AML-193 (cell line): Measurements from ENCODE around the gene RHEB.

ENCODE experiments used
- DNase-seq, 2 experiments: peaks; one replicate each; lab custom pipeline; 2025; lab: John Stamatoyannopoulos, UW

Gene RHEB

DNA sequence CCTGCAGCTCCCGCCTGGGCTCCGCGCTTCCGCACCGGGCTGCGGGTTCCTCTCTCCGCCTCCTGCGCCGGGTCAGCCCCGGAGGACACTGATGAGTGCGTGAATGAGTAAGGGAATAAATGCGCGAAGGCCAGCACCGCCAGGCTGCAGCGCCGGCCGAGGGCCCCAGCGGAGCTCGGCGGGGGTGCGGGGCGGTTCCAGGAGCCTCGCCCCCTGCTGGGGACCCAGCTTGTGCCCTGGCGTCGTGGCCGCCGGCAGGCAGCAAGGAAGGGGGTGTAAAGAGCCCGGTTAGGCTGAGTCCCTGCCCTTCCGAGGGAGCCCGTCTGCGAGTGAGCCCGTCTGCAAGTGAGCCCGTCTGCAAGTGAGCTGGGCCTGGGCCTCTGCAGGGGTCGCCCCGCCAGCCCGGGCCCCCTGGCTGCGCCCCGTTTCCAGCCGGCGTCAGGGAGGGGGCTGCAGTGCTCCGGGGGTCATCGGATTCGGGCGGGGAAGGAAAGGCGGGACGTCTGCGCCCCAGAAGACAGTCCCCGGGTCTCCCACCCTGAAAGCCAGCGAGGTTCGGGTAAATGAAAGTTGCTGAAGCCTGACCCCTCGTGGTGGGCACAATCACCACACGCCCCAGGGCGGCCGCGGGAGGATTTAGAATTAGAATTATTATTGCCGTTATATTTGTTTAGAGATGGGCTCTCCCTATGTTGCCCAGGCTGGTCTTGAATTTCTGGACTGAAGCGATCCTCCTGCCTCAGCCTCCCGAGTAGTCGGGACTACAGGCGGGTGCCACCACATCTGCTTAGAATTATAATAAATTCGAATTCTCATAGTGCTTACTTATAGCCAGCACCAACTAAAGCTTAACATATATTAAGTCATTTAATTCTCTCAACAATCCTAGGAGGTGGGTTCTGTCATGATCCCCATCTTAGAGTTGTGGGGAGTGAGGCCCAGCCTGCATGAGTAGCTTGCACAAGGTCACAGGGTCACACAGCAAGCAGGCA, 71.1 kb downstream of the RHEB start:
- peak; percentile 42 to 50 for DNase-seq

DNA sequence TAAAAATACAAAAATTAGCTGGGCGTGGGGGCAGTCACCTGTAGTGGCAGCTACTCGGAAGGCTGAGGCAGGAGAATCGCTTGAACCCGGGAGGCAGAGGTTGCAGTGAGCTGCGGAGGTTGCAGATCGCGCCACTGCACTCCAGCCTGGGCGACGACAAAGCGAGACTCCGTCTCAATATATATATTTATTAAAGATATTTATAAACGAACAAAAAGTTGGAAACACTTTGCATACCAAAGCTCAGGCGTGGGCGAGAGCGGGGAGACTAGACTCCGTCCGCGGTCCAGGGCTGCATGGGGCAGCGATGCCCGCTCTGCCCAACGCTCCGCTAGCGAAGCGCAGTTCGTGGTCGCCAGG, 71.8 kb downstream of the RHEB start:
- no peak for DNase-seq

GRCh38 chr7:151447312-151447711, 72.4 kb downstream of the RHEB start:
- no peak for DNase-seq

- DNase-seq, result no peak
These were observed 73.3 kb downstream of the RHEB start for GRCh38 chr7:151446412-151446811.

DNA sequence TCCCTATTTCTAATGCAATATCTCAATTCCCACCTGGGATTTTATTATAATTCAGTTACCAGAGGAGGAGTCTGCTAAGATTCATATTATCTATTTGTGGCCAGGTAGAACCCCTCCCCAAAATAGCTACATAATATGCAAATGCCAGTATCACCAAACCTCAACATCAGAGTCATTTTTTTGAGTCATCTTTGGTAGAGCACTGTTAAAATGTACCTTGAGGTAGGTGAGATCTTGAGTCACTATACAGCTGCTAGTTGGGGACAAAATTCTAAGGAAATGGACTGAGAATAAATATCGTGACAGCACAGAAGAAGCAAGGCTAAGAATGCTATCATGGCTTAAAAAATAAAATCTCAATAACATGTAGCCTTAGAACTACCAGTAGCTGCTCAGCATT, 75.1 kb downstream of the RHEB start:
- DNase-seq, result no peak

- no peak for DNase-seq
These were observed 76.8 kb downstream of the RHEB start for GRCh38 chr7:151442776-151443496.

DNA sequence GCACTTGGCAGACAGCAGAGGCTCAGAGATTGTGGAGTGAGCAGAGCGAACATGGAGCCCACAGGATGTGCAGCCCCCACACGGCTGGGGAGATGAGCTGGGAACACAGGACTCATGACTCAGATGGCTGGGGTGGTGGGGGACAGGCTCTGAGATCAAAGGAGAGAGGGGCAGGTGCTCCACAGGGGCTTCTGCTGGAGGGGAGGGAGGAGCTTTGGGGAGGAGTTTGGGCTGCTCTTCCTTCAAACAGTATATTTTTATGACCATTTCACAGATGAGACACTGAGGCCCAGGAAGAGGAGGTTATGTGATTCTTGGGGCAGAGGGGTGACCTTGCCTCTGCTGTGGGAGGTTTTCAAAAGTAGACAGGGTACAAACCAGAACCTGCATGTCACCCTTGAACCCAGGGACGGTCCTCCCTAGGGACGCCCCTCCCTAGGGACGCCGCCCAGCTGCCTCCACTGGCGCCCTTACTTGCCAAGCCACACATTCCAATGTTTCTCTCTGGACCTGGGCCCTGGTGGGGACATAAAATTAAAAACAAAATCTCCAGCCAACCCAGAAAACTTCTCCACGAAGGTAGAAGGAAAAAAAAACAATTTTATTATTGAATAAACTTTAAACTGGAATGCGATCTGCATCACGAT, 78.8 kb downstream of the RHEB start:
- no peak for DNase-seq

DNA sequence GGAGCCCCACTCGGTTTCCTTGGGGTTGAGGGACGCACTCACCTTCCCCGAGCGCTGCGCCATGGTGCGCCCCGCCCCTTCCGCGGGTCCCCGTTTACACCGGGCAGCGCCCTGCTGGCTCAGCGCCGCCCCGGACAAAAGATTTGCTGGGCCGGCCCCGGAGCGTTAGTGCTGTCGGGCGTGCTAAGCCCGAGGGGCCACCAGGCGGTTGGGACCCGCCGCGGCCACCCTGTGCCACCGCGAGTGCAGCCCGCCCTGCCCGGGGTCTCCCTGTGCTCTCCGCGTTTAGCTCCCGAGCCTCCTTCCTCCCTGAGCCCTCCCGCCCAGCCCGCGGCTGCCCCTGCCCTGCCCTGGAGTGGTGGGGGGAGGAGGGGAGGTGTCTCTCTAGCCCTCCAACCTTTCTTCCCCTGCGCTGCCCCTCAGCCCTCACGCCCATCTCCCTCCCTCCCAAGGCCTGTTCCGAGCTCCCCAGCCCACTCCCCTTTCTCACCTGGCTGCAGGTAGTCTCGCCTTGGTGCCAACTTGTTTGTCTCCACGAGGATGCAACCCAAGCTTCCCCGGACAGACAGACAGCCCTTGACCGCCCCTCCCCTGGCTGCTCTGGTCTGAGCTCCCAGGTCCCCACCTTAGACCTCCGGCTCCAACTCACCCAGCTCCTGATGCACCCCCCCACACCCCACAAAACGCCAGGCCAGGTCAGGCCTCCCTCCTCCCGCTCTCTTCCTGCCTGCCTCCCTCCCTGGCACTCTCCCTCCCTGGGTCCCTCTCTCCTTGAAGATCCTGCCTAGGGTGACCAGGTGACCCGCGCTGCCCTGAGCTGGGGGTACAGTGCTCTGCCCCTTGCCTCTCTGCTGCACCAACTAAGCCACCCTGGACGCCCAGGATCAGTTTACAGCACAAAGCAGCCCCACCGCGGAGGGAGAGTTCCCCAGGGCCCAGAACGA, 79.6 kb downstream of the RHEB start, which contains the start of gene CRYGN:
Gene CRYGN, minus strand, starts transcription at position 287 of the 944 bp plus-strand sequence. Its CDS starts 224 bp downstream, at position 63.
- DNase-seq, result no peak

- DNase-seq, result no peak
These were observed 80.7 kb downstream of the RHEB start for GRCh38 chr7:151438864-151439601.

- DNase-seq, result no peak
These were observed 81.7 kb downstream of the RHEB start for GRCh38 chr7:151437866-151438516.

DNA sequence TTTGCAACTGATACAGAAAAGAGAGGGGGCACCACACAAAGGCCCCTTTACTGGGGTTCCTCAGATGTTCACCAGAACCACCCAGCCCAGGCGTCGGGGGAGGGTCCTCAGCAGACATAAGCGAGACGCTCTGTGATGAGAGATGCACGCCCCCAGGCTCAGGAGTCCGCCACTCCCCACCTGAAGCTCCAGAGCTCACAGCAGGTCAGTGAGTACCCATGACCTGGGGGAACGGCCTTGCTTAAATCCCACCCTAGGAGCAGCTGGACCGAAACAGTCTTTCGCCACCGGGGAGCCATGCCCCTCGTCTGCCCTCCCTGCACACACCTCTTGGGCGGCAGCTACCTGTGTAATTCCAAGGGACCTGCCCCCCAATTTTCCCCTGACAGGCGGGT, 82.5 kb downstream of the RHEB start:
- DNase-seq, result no peak

DNA sequence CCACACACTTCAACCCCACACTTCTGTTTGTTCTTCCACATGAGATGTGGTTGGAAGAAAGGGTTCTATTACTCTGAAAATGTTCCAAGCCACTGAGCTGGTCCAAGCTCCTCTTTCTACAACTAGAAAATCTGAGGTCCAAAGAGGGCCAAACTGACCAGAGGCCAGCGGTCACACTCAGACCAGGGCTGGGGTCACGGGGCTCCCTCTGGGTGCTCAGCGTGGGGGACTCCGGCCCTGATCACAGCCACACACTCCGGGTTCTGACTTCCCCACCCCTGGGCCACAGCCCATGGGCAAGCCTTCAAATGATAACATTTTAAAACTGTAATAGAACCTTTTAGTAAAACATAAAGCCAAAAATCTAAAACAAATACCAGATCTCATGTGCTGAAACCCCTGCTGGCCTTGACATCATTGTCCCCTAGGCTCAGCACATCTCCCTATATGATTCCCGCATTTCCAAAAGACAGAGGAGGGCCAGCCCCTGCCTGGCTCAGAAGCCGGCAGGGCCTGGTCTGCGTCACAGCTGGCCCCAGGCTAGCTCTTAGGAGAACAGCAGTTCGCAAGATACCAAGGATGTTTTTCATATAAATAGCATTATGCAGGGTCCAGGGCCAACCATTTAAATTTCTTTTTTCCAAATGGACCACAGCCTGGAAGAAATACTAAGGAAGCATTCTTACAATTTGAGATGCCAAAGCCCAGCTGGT, 83.1 kb downstream of the RHEB start:
- DNase-seq, result no peak

GRCh38 chr7:151435971-151436370, 83.7 kb downstream of the RHEB start:
- no peak for DNase-seq

DNA sequence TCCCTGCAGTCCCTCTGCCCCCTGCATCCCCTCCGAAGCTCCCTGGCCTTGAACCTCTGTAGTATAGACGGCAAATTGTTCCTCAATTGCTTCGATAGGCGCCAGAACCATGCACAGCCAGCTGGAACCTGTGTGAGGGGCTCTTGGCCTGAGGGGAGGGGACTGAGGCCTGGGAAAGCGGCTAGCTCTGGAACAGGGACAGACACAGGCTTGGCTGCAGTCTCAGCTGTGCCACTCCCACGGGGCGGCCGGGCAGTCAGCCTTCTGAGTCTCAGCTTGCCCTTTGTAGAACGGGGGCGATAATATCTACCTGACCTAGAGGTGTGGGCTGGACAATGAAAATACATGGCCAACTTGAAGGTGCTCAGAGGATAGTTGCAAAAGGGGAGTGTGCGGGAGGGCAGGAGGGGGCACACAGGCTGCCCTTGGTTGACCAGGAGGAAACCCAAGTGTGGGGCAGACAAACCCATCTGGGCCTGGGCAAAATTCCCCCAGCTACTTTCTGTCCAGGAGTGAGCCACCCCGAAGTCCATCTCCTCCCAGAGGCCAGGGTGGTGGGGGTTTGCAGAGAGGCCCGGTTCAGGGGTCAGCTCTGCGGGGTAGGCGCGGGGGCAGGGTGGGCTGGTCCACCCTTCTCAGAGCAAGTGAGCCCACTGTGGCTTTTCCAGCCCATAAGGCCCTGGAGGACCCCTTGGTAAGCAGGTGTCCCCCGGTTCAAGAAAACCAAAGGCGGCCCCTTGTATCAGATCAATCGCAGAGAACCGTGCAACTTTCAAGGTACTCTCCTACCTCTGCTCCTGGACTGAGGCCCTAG, 84.4 kb downstream of the RHEB start:
- DNase-seq, result no peak

GRCh38 chr7:151434549-151434948, 85.1 kb downstream of the RHEB start:
- DNase-seq, result no peak

DNA sequence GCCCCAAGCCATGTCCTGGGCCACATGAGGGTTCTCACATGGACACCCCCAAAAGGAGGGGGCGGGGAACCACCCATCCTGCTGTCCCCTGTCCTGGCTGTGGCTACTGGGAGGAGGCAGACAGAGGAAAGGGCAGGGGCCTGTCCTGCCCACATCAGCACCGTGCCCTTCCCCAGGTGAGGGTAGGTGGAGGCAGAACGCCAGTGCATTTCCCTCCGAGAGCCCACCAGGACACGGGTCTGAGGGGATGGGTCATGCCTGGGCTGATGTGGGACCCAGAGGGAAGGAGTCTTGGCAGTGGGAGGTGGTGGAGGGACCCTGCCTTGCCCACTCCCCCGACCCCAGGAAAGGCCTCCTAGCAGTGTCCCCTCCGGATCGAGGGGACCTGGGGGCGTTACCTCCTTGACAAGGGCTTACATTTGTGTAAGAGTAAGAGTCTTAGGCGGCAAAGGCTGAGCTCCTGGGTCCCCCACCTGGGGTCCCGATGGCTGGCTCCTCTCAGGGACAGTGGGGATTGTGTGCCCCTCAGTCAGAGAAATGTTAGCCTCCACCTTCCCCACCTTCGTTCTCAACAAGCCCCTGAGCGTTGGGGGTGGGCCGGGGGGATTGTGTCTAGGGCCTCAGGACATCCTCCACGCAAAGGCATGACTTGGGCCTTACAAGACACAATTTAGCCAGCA, 85.8 kb downstream of the RHEB start:
- DNase-seq, result no peak

DNA sequence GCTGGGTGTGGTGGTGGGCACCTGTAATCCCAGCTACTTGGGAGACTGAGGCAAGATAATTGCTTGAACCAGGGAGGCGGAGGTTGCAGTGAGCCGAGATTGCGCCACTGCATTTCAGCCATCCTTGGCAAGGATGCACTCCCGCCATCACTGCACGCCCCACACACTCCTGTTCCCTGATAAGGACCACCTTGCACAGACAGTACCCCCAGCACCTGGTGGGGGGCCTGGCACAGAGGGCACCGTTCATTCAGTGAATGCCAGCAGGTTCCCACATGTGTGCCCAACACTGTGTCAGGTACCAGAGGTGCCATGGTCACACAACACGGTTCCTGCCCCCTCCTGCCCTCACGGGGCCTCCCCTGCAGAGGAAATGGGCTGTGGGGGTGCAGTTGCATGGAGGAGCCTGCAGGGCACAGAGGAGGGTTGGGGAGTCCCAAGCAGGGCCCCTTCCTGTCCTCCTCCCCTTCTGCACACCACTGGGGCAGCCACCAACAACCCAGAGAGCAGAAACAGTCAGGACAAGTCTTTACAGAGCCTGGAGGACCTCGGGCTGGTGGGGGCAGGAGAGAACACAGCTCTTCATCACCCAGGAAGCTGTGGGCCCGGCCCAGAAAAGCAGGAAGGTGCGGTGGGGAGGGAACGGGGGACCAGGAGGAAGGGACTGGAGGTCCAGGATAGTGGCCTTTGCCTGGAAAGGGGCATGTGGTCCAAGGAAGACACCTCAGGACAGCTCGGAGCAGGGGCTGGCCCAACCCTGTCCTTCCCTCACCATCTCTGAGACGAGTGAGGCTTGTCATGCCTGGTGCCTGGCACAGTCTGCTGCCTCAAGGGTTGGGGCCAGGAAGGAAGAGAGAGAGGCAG, 86.8 kb downstream of the RHEB start:
- no peak for DNase-seq
